ENCODE measurements around the gene FGD1. TPM values are rescaled to one million over a fixed set of nuclear protein-coding genes. Genes with fewer than 3 reads are reported as not detected.

Gene FGD1
- total RNA-seq, 1 experiment from 2014 or later: 19.2 TPM

DNA sequence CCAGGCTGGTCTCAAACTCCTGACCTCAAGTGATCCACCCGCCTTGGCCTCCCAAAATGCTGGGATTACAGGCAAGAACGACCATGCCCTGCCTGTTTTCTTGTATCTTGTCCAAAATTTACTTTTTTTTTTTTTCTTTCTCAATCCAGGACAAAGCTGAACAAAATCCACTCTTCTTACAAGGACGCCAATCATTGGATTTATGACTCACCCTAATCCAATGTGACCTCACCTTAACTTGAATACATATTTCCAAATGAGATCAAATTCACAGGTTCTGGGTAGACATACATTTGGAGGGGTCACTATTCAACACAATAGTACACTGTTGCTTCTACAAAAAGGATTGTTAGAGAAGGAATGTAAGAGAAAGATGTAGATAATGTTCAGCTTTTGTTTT lies 73.9 kb downstream of the FGD1 start:
- Histone ChIP-seq H3K27me3 (ENCODE audit: insufficient read depth, low read length) (no peaks in the 10 kb centered on the region), H2BK12ac (ENCODE audit: insufficient read length, low read depth, low read length) (no peak overlapping the region), H3K4ac (ENCODE audit: low read depth, low read length) (no peak overlapping the region), H4K91ac (ENCODE audit: insufficient read length, low read depth, low read length) (no peak overlapping the region), H2AFZ (ENCODE audit: low read length) (no peak overlapping the region), H3K9me3 (ENCODE audit: control insufficient read depth, low read depth, low read length) (peaks cover 24% of the 10 kb centered on the region), H3T11ph (ENCODE audit: low read length) (no peak overlapping the region), H2BK20ac (ENCODE audit: low read depth, low read length, poor library complexity, severe bottlenecking) (no peak overlapping the region), H3K18ac (ENCODE audit: insufficient read length, low read depth, low read length) (no peak overlapping the region), H4K20me1 (ENCODE audit: control insufficient read depth, insufficient read depth, insufficient read length) (no peaks in the 10 kb centered on the region), H3K56ac (ENCODE audit: insufficient read length, low read depth, low read length) (no peak overlapping the region), H4K5ac (ENCODE audit: insufficient read length, low read depth, low read length) (no peak overlapping the region), H3K4me2 (ENCODE audit: insufficient read depth, insufficient read length, low read length) (no peak overlapping the region), H2AK5ac (ENCODE audit: insufficient read length, low read length) (no peak overlapping the region), H3K23ac (ENCODE audit: insufficient read length, low read depth, low read length) (no peak overlapping the region), H2BK120ac (ENCODE audit: low read depth, low read length, poor library complexity, severe bottlenecking) (no peak overlapping the region), H2BK5ac (ENCODE audit: insufficient read length, low read length) (no peak overlapping the region), H3K23me2 (ENCODE audit: insufficient read length, low read depth, low read length, poor library complexity, severe bottlenecking) (no peaks in the 10 kb centered on the region), H3K27ac (ENCODE audit: insufficient read length, low read depth, low read length) (no peak overlapping the region), H4K8ac (replicated peaks; ENCODE audit: insufficient read length, low read depth, low read length) (no peak overlapping the region), H3K4me1 (ENCODE audit: insufficient read depth, low read length) (no peaks in the 10 kb centered on the region), H3K14ac (ENCODE audit: insufficient read depth, low read length) (no peak overlapping the region), H2BK15ac (ENCODE audit: low read depth, low read length) (no peak overlapping the region), H3K9ac (ENCODE audit: extremely low read depth, insufficient read length, low read length) (no peak overlapping the region), H3K79me2 (ENCODE audit: insufficient read depth, low read length) (no peaks in the 10 kb centered on the region), H3K79me1 (ENCODE audit: insufficient read depth, low read depth, low read length, poor library complexity, severe bottlenecking) (no peaks in the 10 kb centered on the region)
- H3K9me3 Mint-ChIP-seq: peaks cover 69 to 74% of the 10 kb centered on the region in 2 experiments
- H3K4me3 Mint-ChIP-seq: no peak overlapping the region
- no CpG with 5 or more reads among the region's 3 CpGs for WGBS (ENCODE audit: extremely low coverage, insufficient read length, low lambda C conversion rate)
- peaks cover 4% of the 10 kb centered on the region in 2 experiments; a peak in 2 of 4 replicates for H3K4me1 Mint-ChIP-seq
- DNase-seq: no peak
- peaks cover 6% of the 10 kb centered on the region; the same call in 1 of the 2 replicates for H3K27me3 Mint-ChIP-seq (ENCODE audit: low read depth)
- no peak overlapping the region for H3K27ac Mint-ChIP-seq
- TF ChIP-seq, protein P1, sequence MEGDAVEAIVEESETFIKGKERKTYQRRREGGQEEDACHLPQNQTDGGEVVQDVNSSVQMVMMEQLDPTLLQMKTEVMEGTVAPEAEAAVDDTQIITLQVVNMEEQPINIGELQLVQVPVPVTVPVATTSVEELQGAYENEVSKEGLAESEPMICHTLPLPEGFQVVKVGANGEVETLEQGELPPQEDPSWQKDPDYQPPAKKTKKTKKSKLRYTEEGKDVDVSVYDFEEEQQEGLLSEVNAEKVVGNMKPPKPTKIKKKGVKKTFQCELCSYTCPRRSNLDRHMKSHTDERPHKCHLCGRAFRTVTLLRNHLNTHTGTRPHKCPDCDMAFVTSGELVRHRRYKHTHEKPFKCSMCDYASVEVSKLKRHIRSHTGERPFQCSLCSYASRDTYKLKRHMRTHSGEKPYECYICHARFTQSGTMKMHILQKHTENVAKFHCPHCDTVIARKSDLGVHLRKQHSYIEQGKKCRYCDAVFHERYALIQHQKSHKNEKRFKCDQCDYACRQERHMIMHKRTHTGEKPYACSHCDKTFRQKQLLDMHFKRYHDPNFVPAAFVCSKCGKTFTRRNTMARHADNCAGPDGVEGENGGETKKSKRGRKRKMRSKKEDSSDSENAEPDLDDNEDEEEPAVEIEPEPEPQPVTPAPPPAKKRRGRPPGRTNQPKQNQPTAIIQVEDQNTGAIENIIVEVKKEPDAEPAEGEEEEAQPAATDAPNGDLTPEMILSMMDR (conservative IDR thresholded peaks at IDR 0.05): no peak
- H3K36me3 Mint-ChIP-seq (ENCODE audit: insufficient read depth in 1 of 3, low read depth in 3 of 3): peaks cover under 1 to 5% (median 2%) of the 10 kb centered on the region in 3 experiments; a peak in 4 of 7 replicates
